Endothelial cell of umbilical vein (primary cell): ENCODE results near the gene DPYD.

ENCODE experiments used
- EZH2 ChIP-seq: IDR thresholded peaks from 2 replicates; pipeline ENCODE4 v1.6.1; 2012; ENCODE audit warnings: borderline replicate concordance, low read depth, mild to moderate bottlenecking, moderate library complexity, low read length, inconsistent platforms; ENCODE audit not compliant: severe bottlenecking
- POLR2A ChIP-seq: IDR thresholded peaks from 2 replicates; pipeline ENCODE4 v1.6.1; 2012; ENCODE audit warnings: low read depth, mild to moderate bottlenecking, control low read depth, low read length
- POLR2AphosphoS5 ChIP-seq: IDR thresholded peaks from 2 replicates; pipeline ENCODE4 v1.6.1; 2012; ENCODE audit warnings: low read depth, mild to moderate bottlenecking, control low read depth, low read length, moderate library complexity; ENCODE audit not compliant: insufficient read depth
- TF ChIP-seq, protein P1 (sequence below), 2 donors: IDR thresholded peaks; 1 replicate in 1 of 2; 2 replicates in 1 of 2; pipeline ENCODE4 v1.5.1; 2011; ENCODE audit warnings: low read length in 2 of 2, mild to moderate bottlenecking in 2 of 2, moderate library complexity in 2 of 2, control low read depth in 1 of 2, inconsistent platforms in 1 of 2, low read depth in 1 of 2; ENCODE audit not compliant: insufficient read depth in 1 of 2; ENCODE audit errors: extremely low read depth in 1 of 2

GRCh38 chr1:97824624-97825023, 96.2 kb downstream of the DPYD start:
- TF ChIP-seq POLR2A: no peak
- TF ChIP-seq, protein P1, sequence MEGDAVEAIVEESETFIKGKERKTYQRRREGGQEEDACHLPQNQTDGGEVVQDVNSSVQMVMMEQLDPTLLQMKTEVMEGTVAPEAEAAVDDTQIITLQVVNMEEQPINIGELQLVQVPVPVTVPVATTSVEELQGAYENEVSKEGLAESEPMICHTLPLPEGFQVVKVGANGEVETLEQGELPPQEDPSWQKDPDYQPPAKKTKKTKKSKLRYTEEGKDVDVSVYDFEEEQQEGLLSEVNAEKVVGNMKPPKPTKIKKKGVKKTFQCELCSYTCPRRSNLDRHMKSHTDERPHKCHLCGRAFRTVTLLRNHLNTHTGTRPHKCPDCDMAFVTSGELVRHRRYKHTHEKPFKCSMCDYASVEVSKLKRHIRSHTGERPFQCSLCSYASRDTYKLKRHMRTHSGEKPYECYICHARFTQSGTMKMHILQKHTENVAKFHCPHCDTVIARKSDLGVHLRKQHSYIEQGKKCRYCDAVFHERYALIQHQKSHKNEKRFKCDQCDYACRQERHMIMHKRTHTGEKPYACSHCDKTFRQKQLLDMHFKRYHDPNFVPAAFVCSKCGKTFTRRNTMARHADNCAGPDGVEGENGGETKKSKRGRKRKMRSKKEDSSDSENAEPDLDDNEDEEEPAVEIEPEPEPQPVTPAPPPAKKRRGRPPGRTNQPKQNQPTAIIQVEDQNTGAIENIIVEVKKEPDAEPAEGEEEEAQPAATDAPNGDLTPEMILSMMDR (IDR thresholded peaks at IDR 0.05; ENCODE audit: extremely low read depth in 1 of 2, insufficient read depth in 1 of 2, low read depth in 1 of 2, low read length in 2 of 2): no peak
- no peak for TF ChIP-seq EZH2
- no peak for TF ChIP-seq POLR2AphosphoS5
